ENCODE data around the gene TMEM175.
"Not testable (repeated sequence)": the region's sequence is repeated elsewhere in the genome, so short reads cannot be mapped to it uniquely, and the experiment has no call there.

The TMEM175 gene

DNA sequence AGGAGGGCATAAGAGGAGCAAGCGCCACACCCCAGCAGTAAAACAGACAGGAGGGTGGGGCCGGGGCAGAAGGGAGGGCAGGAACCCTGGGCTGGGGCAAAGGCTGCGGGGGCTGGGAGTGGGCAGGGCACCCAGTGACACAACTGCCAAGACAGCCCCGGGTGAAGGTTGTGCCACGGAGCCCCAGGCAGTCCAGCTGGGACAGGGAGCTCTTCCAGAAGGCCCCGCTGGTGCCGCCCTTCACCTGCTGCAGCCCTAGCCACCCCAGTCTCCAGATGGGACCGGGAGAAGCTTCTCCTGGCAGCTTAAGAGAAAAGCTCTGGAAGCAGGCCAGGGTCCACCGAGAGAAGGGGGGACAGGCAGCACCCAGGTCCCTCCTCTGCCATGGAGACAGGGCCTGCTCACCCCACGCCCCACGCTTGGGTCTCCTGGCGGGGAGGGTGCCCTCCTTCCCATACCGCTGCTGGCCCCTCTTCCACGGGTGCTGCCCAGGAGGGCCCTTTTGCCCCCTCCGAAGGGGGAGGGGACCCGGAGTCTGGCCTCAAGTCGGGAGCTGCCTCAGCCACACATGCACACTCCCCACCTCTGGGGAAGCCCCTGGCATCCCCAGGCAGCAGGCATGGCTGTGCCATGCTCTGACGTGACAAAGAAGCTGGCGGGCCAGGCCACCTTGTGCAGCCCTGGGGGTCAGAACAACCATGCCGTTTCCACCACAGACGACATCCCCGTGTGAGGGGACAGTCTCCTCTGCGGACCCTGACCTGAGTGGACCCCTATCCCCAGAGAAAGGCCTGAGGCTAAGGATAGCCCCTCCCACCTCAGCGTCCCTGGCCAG is 39.6 kb downstream of the TMEM175 start:
- DNase-seq (ENCODE audit: low read depth) = no peak

DNA sequence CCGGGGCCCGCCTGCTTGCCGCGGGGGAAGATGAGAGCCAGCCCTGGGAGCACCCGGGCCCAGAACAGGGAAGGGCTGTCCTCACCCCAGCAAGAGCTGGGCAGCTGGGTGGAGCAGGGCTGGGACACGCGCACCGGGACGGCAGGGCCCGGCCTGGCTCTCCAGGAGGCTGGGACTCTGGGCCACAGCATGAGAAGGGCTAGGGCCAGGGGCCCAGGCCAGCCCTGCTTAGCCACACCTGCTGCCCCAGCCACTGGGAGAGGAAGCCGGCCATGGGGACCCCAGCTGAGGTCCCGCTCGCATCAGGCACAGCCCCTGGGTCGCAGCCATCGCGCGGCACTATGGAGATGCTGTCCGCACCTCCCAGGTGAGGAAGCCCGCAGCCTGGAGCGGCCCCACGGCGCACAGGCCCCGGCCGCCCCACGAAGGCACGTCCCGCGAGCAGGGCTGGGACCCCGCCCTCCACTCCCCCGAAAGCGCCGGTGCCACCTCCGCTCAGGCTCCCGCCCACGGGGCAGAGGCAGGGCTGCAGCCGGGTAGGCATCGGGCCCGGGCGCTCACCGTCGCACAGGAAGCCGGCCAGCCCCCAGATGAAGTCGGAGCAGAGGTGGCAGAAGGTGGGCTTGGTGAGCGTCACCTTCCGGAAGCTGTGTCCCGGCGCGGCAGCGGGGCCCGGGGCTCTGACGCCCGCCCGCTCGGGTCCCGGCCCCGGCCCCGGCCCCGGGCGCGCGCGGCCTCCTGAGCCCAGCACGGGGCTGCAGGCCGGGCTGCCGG is 40.6 kb downstream of the TMEM175 start:
- no peak for DNase-seq (ENCODE audit: low read depth)

DNA sequence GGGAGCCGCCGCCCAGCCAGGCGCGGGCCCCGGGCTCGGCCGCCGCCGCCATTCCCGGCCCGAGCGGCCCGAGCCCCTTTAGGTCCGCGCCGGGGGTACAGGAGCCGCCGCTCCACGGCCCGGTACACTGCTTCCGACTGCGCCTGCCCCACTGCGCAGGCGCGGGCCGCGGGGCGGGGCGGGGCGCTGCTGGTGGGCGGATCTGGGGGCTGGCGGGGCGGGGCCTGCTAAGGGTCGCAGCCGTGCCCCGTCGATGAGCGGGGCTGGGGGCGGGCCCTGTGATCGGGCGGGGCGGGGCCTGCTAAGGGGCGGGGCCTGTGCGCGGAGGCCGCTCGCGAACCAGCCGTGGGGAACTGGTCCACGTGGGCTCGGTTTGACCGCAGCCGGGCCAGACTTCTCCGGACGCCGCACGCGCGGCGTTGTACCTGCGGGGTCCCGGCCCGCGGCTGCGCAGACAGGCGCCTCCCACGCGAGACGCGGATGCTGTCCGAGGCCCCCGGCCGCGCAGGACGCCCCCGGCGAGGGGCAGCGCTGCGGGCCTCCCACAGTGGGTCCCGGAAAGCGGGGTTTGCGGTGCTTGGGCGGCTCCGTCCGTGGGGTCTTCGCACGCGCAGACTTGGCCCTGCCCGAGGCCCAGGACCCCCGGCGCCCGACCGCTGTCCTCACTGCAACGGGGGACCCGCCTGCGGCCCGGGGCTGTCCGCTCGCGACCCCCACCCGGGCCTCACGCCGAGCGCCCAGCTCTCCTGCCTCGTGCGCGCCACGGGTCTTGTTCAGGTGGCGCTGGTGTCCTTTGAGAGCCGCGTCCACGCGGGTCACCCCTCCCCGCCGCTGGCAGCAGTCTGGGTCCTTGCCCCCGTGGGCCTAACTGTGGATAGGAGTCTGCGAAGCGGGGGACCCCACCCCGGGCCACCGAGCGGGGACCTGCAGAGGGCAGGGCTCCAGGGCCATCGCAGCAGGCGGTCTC is 41.5 kb downstream of the TMEM175 start, which contains the start of gene DGKQ:
TSS of gene DGKQ (minus strand) at position 139 of the 967 bp plus-strand sequence. CDS start at position 52, 87 bp downstream.
- peak; percentile 62 for DNase-seq (ENCODE audit: low read depth)

DNA sequence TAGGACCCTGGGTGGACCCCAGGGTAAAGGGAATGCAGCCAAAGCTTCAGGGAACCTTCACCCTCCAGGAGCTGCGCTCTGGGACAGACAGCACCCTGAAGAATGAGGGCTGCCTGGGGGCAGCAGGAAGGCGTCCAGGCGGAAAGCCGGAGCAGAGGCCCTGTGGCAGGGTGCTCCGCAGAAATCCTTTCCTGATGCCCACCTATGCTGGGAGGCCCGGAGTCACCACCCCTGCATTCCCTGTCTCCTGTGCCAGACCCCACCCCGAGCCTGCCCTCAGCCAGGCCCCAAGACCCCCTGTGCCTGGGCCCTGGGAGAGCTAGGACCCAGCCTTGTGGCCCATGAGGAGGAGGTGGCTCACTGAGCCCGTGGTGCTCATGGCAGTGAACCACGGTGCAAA is 42.4 kb downstream of the TMEM175 start:
- DNase-seq (ENCODE audit: low read depth) = no peak

DNA sequence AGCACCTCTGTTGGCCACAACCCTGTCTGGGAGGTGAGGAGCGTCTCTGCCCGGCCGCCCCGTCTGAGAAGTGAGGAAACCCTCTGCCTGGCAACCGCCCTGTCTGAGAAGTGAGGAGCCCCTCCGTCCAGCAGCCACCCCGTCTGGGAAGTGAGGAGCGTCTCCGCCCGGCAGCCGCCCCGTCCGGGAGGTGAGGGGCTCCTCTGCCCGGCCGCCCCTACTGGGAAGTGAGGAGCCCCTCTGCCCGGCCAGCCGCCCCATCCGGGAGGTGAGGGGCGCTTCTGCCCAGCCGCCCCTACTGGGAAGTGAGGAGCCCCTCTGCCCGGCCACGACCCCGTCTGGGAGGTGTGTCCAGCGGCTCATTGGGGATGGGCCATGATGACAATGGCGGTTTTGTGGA is 43.8 kb downstream of the TMEM175 start:
- not testable (repeated sequence) for DNase-seq (ENCODE audit: low read depth)

DNA sequence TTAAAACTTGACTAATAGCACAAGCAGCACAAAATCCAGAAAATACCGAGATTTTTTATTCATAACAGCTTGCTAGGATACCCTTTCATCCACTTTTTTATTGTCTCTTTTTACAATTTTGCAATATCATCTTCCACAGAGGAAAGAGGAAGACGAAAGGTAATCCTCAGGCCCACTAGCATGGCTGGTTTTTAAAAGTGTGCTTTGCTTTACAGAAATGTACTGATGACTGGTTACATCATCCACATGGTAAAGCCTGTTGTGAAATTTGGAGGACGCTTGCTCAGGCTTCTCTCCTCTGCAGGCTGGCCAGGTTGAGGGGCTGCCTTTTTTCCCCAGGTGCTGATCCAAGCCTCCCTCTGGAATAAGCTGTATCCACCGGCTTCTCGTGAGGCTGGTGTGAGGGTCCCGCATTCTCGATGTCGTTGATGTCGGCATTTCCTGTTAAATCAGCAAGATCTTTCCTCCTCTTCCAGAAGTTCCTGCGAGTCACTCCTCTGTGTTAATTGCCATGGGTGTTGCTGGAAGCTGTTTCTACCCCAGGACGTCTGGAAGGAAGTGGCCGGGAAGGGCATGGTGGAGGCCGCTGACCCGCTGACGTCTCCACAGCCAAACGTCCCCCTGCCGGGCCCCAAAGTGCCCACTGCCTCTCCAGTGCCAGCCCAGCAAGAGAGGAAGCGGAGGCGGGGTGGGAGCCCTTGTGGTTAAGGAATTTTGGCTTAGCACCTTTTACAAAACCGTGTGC is 46.9 kb downstream of the TMEM175 start:
- DNase-seq (ENCODE audit: low read depth) = peak; percentile 18

DNA sequence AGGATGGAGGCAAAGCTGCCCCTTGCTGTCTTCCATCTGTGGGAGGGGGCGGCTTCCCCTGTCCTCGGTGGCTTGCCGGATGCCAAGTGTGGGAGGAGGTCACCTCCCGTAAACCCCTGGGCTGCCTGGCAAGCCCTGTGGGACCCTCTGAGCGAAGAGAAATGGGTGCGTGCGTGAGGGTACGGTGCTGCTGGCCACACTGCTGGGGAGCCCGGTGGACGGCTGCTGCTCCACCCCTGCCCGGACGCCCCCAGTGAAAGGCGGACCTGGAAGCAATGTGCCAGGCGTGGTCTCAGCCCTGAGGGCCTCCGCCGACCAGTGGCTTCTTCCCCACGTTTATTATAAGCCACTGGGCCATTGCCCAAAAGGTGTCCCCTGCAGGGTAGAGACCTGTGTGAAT is 50.0 kb downstream of the TMEM175 start:
- no peak for DNase-seq (ENCODE audit: low read depth)

DNA sequence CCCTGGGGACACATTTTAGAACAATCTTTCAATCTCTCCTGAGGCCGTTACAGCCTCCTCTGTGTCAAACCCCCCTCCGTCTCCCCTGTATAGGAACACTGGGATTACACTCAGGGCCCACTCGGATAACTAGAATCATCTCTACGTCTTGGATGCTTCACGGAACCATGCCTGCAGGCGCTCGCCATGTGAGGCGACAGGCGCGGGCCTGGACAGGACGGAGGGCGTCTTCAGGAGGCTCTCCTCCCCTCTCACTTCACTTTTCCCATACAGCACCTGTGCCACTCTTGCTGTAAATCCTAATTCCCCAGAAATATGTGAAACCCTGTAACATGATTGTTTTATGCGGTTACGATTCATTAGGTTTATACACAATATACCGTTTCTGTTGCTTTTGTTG is 50.6 kb downstream of the TMEM175 start:
- DNase-seq (ENCODE audit: low read depth) = no peak

DNA sequence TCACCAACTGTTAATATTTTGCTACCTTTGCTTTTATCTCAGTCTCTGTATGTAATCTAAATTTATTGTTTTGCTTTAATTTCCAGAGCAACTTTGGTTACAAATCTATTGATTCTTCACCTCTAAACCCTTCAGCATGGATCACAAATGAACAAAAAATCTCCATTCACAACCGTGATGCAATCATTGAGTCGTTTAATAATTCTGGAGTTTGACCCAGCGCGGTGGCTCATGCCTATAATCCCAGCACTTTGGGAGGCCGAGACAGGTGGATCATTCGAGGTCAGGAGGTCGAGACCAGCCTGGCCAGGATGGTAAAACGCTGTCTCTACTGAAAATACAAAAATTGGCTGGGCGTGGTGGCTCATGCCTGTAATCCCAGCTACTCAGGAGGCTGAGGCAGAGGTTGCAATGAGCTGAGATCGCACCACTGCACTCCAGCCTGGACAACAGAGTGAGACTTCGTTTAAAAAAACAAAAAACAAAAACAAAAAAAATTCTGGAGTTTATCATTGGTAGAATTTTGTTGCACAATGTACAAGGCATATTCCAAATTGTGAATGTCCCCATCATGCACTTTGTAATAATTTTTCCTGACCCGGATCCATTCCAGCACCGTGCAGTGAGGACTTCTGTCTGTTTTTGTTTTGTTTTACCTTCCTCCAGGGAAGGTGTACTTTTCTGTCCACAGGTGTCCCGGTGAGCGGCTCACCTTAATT is 52.2 kb downstream of the TMEM175 start:
- no peak for DNase-seq (ENCODE audit: low read depth)

DNA sequence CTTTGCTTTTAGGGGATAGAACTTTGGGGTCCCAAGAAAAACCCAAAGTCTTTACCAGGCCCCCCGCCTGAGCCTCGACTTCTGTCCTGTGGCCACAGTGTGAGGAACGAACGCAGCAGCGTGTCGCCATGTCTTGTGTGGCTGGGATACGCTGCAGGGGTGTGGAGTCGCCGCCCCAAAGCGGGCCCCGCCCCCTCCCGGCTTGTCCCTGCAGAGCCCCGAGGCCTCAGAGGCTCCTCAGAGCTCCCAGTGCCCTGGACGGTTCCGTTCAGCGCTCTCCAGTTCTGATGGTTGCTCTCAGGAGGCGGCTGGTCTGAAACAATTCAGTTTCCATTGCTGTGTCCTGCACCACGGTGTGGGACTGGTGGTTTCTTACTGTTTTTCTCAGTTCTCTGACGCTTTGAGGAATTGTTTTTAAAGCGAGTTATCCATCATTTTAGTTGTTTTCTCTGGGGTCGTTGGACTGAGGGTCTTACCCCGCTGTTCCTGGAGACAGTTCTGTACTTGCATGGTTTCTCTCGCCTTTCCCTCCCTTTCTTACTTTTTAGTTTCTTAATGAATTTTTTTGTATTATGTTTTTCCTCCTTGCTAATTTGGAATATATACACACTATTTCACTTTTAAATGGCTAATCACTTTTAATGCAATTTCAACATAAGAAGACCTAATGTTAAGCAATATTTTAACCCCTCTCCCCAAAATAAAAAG is 53.0 kb downstream of the TMEM175 start:
- DNase-seq (ENCODE audit: low read depth) = no peak

DNA sequence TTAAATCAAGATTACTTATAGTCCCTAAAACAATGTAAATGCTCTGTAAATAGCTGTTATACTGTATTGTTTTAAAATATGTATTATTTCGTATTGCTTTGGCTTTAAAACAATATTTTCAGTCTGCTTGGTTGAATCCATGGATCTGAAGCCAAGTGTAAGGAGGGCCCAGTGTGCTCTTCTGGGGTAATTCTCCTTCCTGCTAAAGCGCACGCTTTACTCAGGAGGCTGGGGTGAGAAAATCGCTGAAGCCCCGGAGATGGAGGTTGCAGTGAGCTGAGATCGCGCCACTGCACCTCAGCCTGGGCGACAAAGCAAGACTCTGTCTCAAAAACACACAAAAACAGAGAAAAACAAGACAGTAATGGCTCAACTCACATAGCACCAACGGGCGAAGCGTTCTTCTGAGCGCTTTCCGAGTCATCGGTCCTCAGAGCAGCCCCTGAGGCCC is 54.2 kb downstream of the TMEM175 start:
- DNase-seq (ENCODE audit: low read depth) = no peak

DNA sequence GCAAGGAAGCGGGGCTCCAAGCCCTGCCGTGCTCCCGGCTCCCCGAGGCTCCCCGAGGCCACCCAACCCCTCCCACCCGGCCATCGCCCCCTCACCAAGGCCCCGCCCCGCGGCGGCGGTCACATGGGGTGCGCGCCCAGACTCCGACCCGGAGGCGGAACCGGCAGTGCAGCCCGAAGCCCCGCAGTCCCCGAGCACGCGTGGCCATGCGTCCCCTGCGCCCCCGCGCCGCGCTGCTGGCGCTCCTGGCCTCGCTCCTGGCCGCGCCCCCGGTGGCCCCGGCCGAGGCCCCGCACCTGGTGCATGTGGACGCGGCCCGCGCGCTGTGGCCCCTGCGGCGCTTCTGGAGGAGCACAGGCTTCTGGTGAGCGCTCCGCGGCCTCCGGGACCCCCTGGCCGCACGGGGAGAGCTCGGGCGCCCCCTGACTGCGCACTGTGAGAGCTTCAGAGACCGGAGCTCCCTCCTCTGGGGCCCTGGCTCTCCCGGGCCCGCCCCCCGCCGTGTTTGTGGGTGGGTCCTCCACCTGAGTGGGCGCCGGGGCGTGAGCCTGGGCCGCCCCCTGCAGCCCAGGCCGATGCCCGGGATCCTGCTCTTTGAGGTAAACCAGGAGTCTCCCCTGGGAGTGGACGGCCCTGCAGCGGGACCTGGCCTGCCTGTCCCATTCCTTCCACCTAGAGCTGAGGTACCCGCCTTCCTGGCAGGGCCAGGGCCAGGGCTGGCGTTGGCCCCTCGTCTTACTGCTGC is 54.8 kb downstream of the TMEM175 start, which contains the start of gene IDUA:
TSS of gene IDUA (plus strand) at position 166 of the 745 bp plus-strand sequence. CDS start at position 207, 41 bp downstream.
- no peak for DNase-seq (ENCODE audit: low read depth)

DNA sequence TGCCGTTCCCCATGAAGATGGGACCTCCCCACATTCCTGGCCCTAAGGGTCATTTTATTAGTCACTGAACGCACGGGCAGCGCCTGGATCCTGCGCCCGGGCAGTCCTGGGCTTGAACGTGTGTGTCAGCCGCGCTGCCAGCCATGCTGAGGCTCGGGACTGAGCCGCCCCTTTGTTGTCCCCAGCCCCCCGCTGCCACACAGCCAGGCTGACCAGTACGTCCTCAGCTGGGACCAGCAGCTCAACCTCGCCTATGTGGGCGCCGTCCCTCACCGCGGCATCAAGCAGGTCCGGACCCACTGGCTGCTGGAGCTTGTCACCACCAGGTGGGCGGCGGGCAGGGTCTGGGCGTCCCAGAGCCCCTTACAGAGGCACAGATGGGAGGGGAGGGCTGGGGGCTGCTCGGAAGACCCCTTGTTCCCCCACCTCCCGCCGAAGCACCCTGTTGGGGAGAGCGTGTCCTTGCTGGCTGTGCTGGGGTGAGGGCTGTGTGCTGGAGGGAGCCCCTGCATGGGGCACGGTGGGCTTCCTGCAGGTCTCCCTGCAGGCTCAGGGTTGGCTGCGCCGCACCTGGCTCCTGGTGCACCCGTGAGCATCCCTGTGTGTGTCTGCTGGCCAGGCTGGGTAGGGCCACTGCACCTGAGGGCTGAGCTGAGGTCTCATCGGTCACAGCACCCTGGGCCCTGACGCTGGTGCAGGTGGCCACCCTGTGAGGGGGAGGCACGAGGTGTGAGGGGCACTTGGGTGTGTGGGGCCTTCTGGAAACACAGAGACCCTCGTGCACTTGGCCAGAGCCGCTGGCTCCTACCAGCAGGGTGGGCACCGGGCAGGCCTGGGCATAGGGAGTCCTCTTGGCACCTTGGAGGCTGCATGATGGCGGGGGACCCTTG is 55.6 kb downstream of the TMEM175 start:
- DNase-seq (ENCODE audit: low read depth) = no peak

DNA sequence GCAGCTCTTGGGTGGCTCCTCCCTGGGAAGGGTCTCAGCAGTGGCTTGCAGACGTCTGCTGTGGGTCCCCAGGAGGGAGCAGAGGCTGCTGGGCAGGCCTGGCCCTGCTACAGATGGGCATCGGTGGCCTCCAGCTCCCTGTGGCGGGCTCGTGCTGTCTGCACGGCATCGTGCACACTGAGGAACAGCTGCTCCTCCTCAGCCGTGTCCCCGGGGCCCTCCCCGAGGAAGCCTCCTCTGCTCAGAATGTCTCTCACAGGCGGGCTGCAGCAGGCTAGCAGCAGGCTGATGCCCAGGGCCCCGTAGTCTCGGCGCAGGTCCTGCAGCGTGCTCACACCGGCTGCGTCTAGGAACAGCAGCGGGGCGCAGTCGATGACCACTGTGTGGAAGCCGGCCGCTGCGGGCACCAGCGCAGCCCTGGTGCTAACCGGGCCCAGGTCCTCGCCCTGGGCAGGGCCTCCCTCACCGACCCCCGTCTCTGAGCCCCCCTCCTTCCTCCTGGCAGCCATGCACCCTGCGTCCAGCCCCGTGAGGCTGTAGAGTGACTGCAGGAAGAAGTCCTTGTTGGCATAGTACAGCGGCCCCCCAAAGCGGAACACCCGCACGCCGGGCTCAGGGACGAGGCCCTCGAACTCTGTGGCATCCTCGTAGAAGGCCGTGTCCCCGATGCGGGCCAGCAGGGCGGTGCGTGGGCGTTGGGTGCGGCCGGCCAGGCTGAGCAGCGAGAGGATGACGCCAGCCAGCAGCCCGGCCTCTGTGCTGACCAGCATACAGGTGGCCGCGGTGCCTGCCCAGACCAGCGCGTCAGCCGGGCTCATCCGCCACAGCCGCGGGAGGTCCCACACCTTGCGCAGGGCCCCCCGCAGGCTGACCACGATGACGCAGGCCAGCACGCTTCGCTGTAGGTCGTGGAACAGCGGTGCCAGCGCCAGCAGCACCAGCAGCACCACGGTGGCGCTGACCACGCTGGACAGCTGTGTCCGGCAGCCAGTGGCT is 56.8 kb downstream of the TMEM175 start:
- no peak for DNase-seq (ENCODE audit: low read depth)

DNA sequence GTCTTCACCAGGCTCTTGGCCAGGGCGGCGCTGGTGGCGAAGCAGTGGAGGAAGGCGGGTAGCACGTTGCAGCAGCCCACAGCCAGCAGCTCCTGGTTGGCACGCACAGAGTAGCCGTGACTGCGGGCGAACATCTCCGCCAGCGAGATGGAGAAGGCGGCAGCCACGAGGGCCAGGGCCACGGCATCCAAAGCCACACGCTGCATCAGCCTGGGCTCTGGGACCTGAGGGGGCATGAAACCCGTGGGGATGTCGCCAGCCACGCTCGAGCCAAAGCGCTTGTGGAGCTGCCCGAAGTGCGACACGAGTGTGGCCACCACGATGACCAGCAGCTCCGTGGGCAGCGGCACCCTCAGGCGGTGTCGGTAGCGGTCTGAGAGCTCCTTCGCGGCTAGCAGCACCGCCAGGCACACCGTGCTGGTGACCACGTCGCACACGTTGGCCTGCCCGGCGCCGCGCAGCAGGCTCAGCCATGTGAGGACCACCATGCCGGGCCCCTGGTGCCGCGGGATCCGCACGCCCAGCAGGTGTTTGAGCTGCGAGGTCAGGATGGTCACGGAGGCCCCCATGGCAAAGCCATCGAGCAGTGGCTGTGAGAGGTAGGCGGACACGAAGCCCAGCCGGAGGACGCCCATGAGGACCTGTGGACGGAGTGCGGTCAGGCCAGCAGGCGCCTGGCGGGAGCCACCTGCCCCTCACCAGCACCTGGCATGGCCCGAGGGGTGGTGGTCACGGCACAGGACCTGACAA is 57.6 kb downstream of the TMEM175 start:
- no peak for DNase-seq (ENCODE audit: low read depth)

Measured in fibroblast of the conjunctiva (primary cell).